GM18870 (cell line): ENCODE results near the gene POLR2L.

Experiments
- ATAC-seq: cut with Tn5 transposase; IDR thresholded peaks from one replicate; pipeline ENCODE4 v1.9.1; 2021; ENCODE audit warnings: moderate library complexity; ENCODE audit not compliant: unreplicated experiment

POLR2L gene

GRCh38 chr11:839875-840617 is 2.3 kb downstream of the POLR2L start:
- ATAC-seq = no peak

- no peak for ATAC-seq
These were observed 3.1 kb downstream of the POLR2L start for GRCh38 chr11:839280-839623.

- ATAC-seq = no peak
These were observed 3.7 kb downstream of the POLR2L start for GRCh38 chr11:838441-839279.

GRCh38 chr11:837990-838307 is 4.4 kb downstream of the POLR2L start:
- ATAC-seq = no peak

- no peak for ATAC-seq
These were observed 4.9 kb downstream of the POLR2L start for GRCh38 chr11:837189-837989.

- no peak for ATAC-seq
These were observed 5.6 kb downstream of the POLR2L start for GRCh38 chr11:836700-837099.

GRCh38 chr11:836274-836673 is 6.1 kb downstream of the POLR2L start:
- ATAC-seq = no peak

- ATAC-seq = no peak
These were observed 7.7 kb downstream of the POLR2L start for GRCh38 chr11:834371-835316.

- ATAC-seq = no peak
These were observed 8.4 kb downstream of the POLR2L start for GRCh38 chr11:833849-834311.

- ATAC-seq = no peak
These were observed 9.1 kb downstream of the POLR2L start for GRCh38 chr11:833114-833791.

GRCh38 chr11:832529-833113 is 9.7 kb downstream of the POLR2L start, which contains the start of gene CD151:
TSS of gene CD151 (plus strand) at chr11:832952. CDS start at chr11:836070, 3,118 bp downstream.
- ATAC-seq = no peak

- no peak for ATAC-seq
These were observed 10.3 kb downstream of the POLR2L start for GRCh38 chr11:831961-832528.

GRCh38 chr11:831118-831864 is 11.0 kb downstream of the POLR2L start:
- ATAC-seq = no peak

GRCh38 chr11:830295-831117 is 11.8 kb downstream of the POLR2L start:
- no peak for ATAC-seq

- ATAC-seq = no peak
These were observed 12.5 kb downstream of the POLR2L start for GRCh38 chr11:829847-830294.

GRCh38 chr11:829176-829846 is 13.0 kb downstream of the POLR2L start:
- no peak for ATAC-seq
